Astrocyte (in vitro differentiated cells and primary cell): ENCODE data around the gene PTPRE. TPM values are rescaled to one million over a fixed set of nuclear protein-coding genes. Genes with fewer than 3 reads are reported as not detected.

Experiments
- DNase-seq: peaks from one replicate; pipeline ENCODE4 v3.0.0-alpha.2; 2010; ENCODE audit warnings: low read depth
- FAIRE-seq: peaks from 2 replicates; lab custom pipeline; 2011; peaks lifted over from hg19 to GRCh38; lab: Jason Lieb, UNC
- H2AFZ ChIP-seq: 2 replicates; pipeline ENCODE4 v1.6.0; 2012; ENCODE audit warnings: low read depth, low read length, inconsistent platforms
- H3K27ac ChIP-seq: 2 replicates; pipeline ENCODE4 v1.5.1; 2011; ENCODE audit warnings: low read depth, low read length, inconsistent platforms
- H3K27me3 ChIP-seq: 2 replicates; pipeline ENCODE4 v1.6.0; 2011; ENCODE audit warnings: low read length, inconsistent platforms; ENCODE audit not compliant: insufficient read depth
- H3K36me3 ChIP-seq: 2 replicates; pipeline ENCODE4 v1.5.1; 2011; ENCODE audit warnings: low read length, inconsistent platforms; ENCODE audit not compliant: insufficient read depth
- H3K4me1 ChIP-seq: 2 replicates; pipeline ENCODE4 v1.5.1; 2011; ENCODE audit warnings: low read length, inconsistent platforms; ENCODE audit not compliant: insufficient read depth
- H3K4me2 ChIP-seq: 2 replicates; pipeline ENCODE4 v1.6.0; 2012; ENCODE audit warnings: low read length, inconsistent platforms
- H3K4me3 ChIP-seq: 2 replicates; pipeline ENCODE4 v1.5.1; 2011; ENCODE audit warnings: low read depth, mild to moderate bottlenecking, low read length, inconsistent platforms; ENCODE audit not compliant: insufficient read depth
- H3K79me2 ChIP-seq: 2 replicates; pipeline ENCODE4 v1.6.0; 2012; ENCODE audit warnings: mild to moderate bottlenecking, low read length, inconsistent platforms; ENCODE audit not compliant: insufficient read depth
- H3K9ac ChIP-seq: 2 replicates; pipeline ENCODE4 v1.6.0; 2012; ENCODE audit warnings: mild to moderate bottlenecking, low read length, inconsistent platforms
- H3K9me3 ChIP-seq: 2 replicates; pipeline ENCODE4 v1.5.1; 2012; ENCODE audit warnings: low read depth, mild to moderate bottlenecking, low read length, inconsistent platforms; ENCODE audit not compliant: insufficient read depth
- H4K20me1 ChIP-seq: 2 replicates; pipeline ENCODE4 v1.6.0; 2012; ENCODE audit warnings: low read length, inconsistent platforms; ENCODE audit not compliant: insufficient read depth
- H3K27ac Mint-ChIP-seq: one replicate; pipeline ENCODE4 v1.8.0; 2021; ENCODE audit warnings: mild to moderate bottlenecking, mixed read lengths; ENCODE audit not compliant: unreplicated experiment
- H3K27me3 Mint-ChIP-seq: one replicate; pipeline ENCODE4 v1.8.0; 2021; ENCODE audit warnings: low read depth, mixed read lengths; ENCODE audit not compliant: unreplicated experiment
- H3K36me3 Mint-ChIP-seq: one replicate; pipeline ENCODE4 v1.8.0; 2021; ENCODE audit warnings: low read depth, mixed read lengths; ENCODE audit not compliant: unreplicated experiment
- H3K4me1 Mint-ChIP-seq: one replicate; pipeline ENCODE4 v1.8.0; 2021; ENCODE audit warnings: low read depth, mixed read lengths; ENCODE audit not compliant: unreplicated experiment
- H3K4me3 Mint-ChIP-seq: one replicate; pipeline ENCODE4 v1.8.0; 2021; ENCODE audit warnings: mild to moderate bottlenecking, moderate library complexity, mixed read lengths; ENCODE audit not compliant: unreplicated experiment
- H3K9me3 Mint-ChIP-seq: one replicate; pipeline ENCODE4 v1.8.0; 2021; ENCODE audit warnings: mild to moderate bottlenecking, mixed read lengths; ENCODE audit not compliant: unreplicated experiment
- EZH2 ChIP-seq: IDR thresholded peaks from 2 replicates; pipeline ENCODE4 v1.6.1; 2012; ENCODE audit warnings: mild to moderate bottlenecking, low read length, inconsistent platforms; ENCODE audit not compliant: insufficient read depth
- total RNA-seq: library from RNA; stranded (reverse); gene quantifications from 2 replicates; pipeline ENCODE4 v1.2.1, GENCODE V29; 2021
- TF ChIP-seq, protein P1 (sequence below): IDR thresholded peaks from 2 replicates; pipeline ENCODE4 v1.5.1; 2011; ENCODE audit warnings: low read depth, mild to moderate bottlenecking, inconsistent platforms, low read length, moderate library complexity; ENCODE audit not compliant: insufficient read depth

The PTPRE gene
- total RNA-seq, 1 donor from 2014 or later: 14.1 TPM

DNA sequence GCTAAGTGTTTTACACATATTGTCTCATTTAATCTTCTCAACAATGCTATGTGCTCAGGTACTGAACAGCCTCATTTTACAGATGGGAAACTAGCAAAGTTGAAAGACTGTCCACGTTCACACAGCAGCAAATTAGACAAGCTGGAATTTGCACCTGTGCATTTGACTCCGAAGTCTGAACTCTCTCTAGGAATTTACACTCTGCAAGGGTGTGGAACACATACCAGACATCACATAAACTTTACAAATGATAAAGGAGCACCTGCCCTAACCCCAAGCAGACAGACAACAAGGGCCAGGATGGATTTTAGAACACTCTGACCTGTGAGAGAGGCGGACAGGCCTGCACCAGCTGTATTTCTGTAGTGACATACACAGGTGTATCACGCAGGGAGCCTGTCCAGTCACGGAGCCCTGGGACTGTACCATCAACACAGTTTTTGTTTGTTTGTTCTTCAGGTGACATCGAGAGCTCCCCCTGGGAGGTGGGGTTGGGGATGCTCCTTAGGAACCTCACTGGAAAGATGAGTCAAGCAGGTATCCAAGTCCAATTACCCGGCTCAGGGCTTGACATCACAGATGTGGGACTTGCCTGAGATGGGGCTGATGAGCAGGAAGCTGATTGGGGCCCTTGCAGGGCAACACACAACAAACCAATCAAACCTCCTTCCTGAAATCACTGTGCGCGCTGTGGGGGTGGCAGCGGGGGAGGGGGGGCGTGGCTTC lies 188.3 kb downstream of the PTPRE start:
- H4K20me1 ChIP-seq: peaks cover 14% of the 10 kb centered on the region
- Mint-ChIP-seq H3K4me1 (peaks cover 2% of the 10 kb centered on the region), H3K9me3 (peaks cover 2% of the 10 kb centered on the region), H3K27me3 (peaks cover 11% of the 10 kb centered on the region), H3K27ac (no peak overlapping the region), H3K36me3 (no peaks in the 10 kb centered on the region), H3K4me3 (no peak overlapping the region)
- H3K4me3 ChIP-seq: no peak overlapping the region
- no peaks in the 10 kb centered on the region for H3K4me1 ChIP-seq
- H3K9me3 ChIP-seq: no peaks in the 10 kb centered on the region
- no peak overlapping the region for H3K9ac ChIP-seq
- FAIRE-seq (no peak), DNase-seq (no peak)
- no peak overlapping the region for H3K27ac ChIP-seq
- H3K27me3 ChIP-seq: no peaks in the 10 kb centered on the region
- TF ChIP-seq, protein P1, sequence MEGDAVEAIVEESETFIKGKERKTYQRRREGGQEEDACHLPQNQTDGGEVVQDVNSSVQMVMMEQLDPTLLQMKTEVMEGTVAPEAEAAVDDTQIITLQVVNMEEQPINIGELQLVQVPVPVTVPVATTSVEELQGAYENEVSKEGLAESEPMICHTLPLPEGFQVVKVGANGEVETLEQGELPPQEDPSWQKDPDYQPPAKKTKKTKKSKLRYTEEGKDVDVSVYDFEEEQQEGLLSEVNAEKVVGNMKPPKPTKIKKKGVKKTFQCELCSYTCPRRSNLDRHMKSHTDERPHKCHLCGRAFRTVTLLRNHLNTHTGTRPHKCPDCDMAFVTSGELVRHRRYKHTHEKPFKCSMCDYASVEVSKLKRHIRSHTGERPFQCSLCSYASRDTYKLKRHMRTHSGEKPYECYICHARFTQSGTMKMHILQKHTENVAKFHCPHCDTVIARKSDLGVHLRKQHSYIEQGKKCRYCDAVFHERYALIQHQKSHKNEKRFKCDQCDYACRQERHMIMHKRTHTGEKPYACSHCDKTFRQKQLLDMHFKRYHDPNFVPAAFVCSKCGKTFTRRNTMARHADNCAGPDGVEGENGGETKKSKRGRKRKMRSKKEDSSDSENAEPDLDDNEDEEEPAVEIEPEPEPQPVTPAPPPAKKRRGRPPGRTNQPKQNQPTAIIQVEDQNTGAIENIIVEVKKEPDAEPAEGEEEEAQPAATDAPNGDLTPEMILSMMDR: no peak
- no peak for TF ChIP-seq EZH2
- H2AFZ ChIP-seq: no peak overlapping the region
- peaks cover 2% of the 10 kb centered on the region for H3K79me2 ChIP-seq
- H3K36me3 ChIP-seq: peaks cover 16% of the 10 kb centered on the region
- H3K4me2 ChIP-seq: no peak overlapping the region

DNA sequence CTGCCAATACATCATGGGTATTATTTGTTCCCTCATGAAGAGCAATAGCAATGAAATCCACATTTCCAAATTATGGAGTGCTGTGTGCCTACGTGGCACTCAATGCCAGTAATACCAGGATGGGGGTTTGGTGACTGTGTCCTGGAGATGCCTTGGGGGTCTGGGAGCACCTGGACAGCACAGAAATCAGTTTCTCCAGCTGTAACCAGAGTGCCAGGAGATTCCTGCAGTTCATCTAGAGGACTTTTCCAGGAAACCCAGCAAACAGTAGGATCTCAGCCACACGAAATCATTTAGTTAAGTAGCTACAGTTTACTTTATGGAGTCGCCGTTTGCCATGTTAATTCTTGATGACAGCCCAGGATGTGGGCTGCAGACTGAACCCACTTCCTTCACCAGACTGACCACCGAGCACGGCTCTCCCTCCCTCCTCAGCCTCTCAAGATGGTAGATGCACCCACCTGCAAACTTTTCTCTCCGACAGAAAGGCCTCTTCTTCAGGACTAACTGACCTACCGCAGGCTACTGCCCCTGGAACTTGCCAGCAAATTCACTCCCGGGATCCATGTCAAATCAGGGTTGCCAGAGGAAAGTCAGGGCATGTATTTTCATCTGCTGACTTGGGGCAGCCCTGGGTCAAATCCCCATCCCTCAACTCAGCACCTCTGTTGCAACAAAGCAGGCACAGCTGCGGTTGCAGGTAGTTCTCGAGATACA lies 189.0 kb downstream of the PTPRE start:
- H3K9me3 ChIP-seq: no peaks in the 10 kb centered on the region
- TF ChIP-seq, protein P1: no peak
- TF ChIP-seq EZH2: no peak
- no peak for DNase-seq
- no peak overlapping the region for H3K27ac ChIP-seq
- no peak overlapping the region for H3K4me2 ChIP-seq
- H3K9ac ChIP-seq: no peak overlapping the region
- Mint-ChIP-seq H3K9me3 (peaks cover 2% of the 10 kb centered on the region), H3K27me3 (peaks cover 9% of the 10 kb centered on the region), H3K4me1 (peaks cover 2% of the 10 kb centered on the region), H3K4me3 (no peak overlapping the region), H3K27ac (no peak overlapping the region), H3K36me3 (no peaks in the 10 kb centered on the region)
- H3K4me3 ChIP-seq: no peak overlapping the region
- H3K36me3 ChIP-seq: peaks cover 17% of the 10 kb centered on the region
- H4K20me1 ChIP-seq: peaks cover 14% of the 10 kb centered on the region
- no peak overlapping the region for H2AFZ ChIP-seq
- FAIRE-seq: no peak
- peaks cover 2% of the 10 kb centered on the region for H3K79me2 ChIP-seq
- H3K27me3 ChIP-seq: no peaks in the 10 kb centered on the region
- H3K4me1 ChIP-seq: no peaks in the 10 kb centered on the region
